ENCODE data around the gene KYAT1.
A peak's percentile ranks its signal among the peaks of the same experiment; 100 is the strongest.

KYAT1 gene

GRCh38 chr9:128835246-128836210 is 46.2 kb downstream of the KYAT1 start:
- DNase-seq: no peak

- no peak for DNase-seq
These were observed 48.1 kb downstream of the KYAT1 start for GRCh38 chr9:128833696-128834095.

GRCh38 chr9:128829477-128830251 is 52.1 kb downstream of the KYAT1 start, which contains the start of gene SPOUT1:
Gene SPOUT1 (minus strand): TSS chr9:128829794. CDS start chr9:128829780, 14 bp downstream.
- peak; percentile 95 for DNase-seq

- no peak for DNase-seq
These were observed 52.9 kb downstream of the KYAT1 start for GRCh38 chr9:128828719-128829452.

GRCh38 chr9:128828267-128828666 is 53.5 kb downstream of the KYAT1 start:
- no peak for DNase-seq

- no peak for DNase-seq
These were observed 55.6 kb downstream of the KYAT1 start for GRCh38 chr9:128825923-128826700.

- no peak for DNase-seq
These were observed 56.8 kb downstream of the KYAT1 start for GRCh38 chr9:128824911-128825310.

- no peak for DNase-seq
These were observed 57.8 kb downstream of the KYAT1 start for GRCh38 chr9:128823903-128824406.

GRCh38 chr9:128823362-128823902 is 58.3 kb downstream of the KYAT1 start:
- no peak for DNase-seq

- DNase-seq: no peak
These were observed 59.2 kb downstream of the KYAT1 start for GRCh38 chr9:128822407-128823042.

GRCh38 chr9:128821584-128822406 is 60.0 kb downstream of the KYAT1 start:
- DNase-seq: no peak

GRCh38 chr9:128820665-128821583 is 60.8 kb downstream of the KYAT1 start:
- DNase-seq: no peak

GRCh38 chr9:128819716-128820664 is 61.8 kb downstream of the KYAT1 start:
- DNase-seq: no peak

- DNase-seq: peak; percentile 34
These were observed 62.7 kb downstream of the KYAT1 start for GRCh38 chr9:128818839-128819715.

- DNase-seq: peak; percentile 97
These were observed 63.5 kb downstream of the KYAT1 start, which contains the start of gene ENDOG for GRCh38 chr9:128818099-128818838. Gene ENDOG (plus strand): TSS chr9:128818500. CDS start chr9:128818685, 185 bp downstream.

- DNase-seq: no peak
These were observed 70.9 kb downstream of the KYAT1 start for GRCh38 chr9:128810873-128811272.

Measured in activated effector memory CD4-positive, alpha-beta T cell treated with Interleukin-2 at 50 U/mL for 16 hours (primary cell).